Measurements from ENCODE around the gene PEX10.

PEX10 gene

GRCh38 chr1:2413495-2414296 lies 1.3 kb upstream of the PEX10 start:
- no peak for DNase-seq
- Histone ChIP-seq H3K9me3 (ENCODE audit: insufficient read depth, low read length, severe bottlenecking) (no peaks in the 10 kb centered on the region), H3K4me3 (ENCODE audit: low read depth in 1 of 2, low read length in 2 of 2) (peak overlapping the region; percentile 56 to 99; a peak in 3 of 4 replicates), H3K4me2 (ENCODE audit: insufficient read depth, low read length) (peak overlapping the region; percentile 72), H3K9ac (ENCODE audit: low read depth, low read length) (peak overlapping the region; percentile 99), H3K4me1 (ENCODE audit: insufficient read depth, low read length) (peaks cover 42% of the 10 kb centered on the region), H3K36me3 (ENCODE audit: insufficient read depth, low read length) (peaks cover 7% of the 10 kb centered on the region), H3K27me3 (ENCODE audit: insufficient read depth, low read length, poor library complexity) (no peaks in the 10 kb centered on the region), H4K20me1 (ENCODE audit: insufficient read depth, low read length) (0 out of 2 replicates have a peak, but pooled peaks cover 3% of the 10 kb centered on the region), H2AFZ (ENCODE audit: low read depth, low read length) (no peak overlapping the region), H3K79me2 (ENCODE audit: insufficient read depth, low read length) (peaks cover 10% of the 10 kb centered on the region), H3K27ac (ENCODE audit: low read length) (peak overlapping the region; percentile 86; the same call in 1 of the 2 replicates)
- ATAC-seq (ENCODE audit: insufficient read depth, low read depth) = no peak
- TF ChIP-seq EZH2 (IDR thresholded peaks at IDR 0.05; ENCODE audit: borderline replicate concordance, low read depth, low read length, severe bottlenecking) = no peak
- TF ChIP-seq, protein P1, sequence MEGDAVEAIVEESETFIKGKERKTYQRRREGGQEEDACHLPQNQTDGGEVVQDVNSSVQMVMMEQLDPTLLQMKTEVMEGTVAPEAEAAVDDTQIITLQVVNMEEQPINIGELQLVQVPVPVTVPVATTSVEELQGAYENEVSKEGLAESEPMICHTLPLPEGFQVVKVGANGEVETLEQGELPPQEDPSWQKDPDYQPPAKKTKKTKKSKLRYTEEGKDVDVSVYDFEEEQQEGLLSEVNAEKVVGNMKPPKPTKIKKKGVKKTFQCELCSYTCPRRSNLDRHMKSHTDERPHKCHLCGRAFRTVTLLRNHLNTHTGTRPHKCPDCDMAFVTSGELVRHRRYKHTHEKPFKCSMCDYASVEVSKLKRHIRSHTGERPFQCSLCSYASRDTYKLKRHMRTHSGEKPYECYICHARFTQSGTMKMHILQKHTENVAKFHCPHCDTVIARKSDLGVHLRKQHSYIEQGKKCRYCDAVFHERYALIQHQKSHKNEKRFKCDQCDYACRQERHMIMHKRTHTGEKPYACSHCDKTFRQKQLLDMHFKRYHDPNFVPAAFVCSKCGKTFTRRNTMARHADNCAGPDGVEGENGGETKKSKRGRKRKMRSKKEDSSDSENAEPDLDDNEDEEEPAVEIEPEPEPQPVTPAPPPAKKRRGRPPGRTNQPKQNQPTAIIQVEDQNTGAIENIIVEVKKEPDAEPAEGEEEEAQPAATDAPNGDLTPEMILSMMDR (IDR thresholded peaks at IDR 0.05; ENCODE audit: borderline replicate concordance, extremely low read depth, low read length, poor library complexity, severe bottlenecking) = no peak

GRCh38 chr1:2412773-2413494 lies 570 bp upstream of the PEX10 start:
- ATAC-seq (ENCODE audit: insufficient read depth, low read depth) = peak; percentile 44
- H2AFZ ChIP-seq (ENCODE audit: low read depth, low read length) = peak overlapping the region; percentile 90

GRCh38 chr1:2411801-2412394 lies 466 bp downstream of the PEX10 start:
- peaks cover 41% of the 10 kb centered on the region for H3K4me1 ChIP-seq (ENCODE audit: insufficient read depth, low read length)
- ATAC-seq (ENCODE audit: insufficient read depth, low read depth) = peak; percentile 35
- peak overlapping the region; percentile 99 for H3K9ac ChIP-seq (ENCODE audit: low read depth, low read length)
- H4K20me1 ChIP-seq (ENCODE audit: insufficient read depth, low read length) = peaks cover 3% of the 10 kb centered on the region; the same call in 1 of the 2 replicates
- TF ChIP-seq EZH2 (IDR thresholded peaks at IDR 0.05; ENCODE audit: borderline replicate concordance, low read depth, low read length, severe bottlenecking) = no peak
- TF ChIP-seq, protein P1 (IDR thresholded peaks at IDR 0.05; ENCODE audit: borderline replicate concordance, extremely low read depth, low read length, poor library complexity, severe bottlenecking) = no peak
- no peaks in the 10 kb centered on the region for H3K27me3 ChIP-seq (ENCODE audit: insufficient read depth, low read length, poor library complexity)
- H3K4me2 ChIP-seq (ENCODE audit: insufficient read depth, low read length) = peak overlapping the region; percentile 72
- peaks cover 23% of the 10 kb centered on the region for H3K36me3 ChIP-seq (ENCODE audit: insufficient read depth, low read length)
- H3K79me2 ChIP-seq (ENCODE audit: insufficient read depth, low read length) = peaks cover 10% of the 10 kb centered on the region
- peak overlapping the region; percentile 52 to 99 for H3K4me3 ChIP-seq (ENCODE audit: low read depth in 1 of 2, low read length in 2 of 2)
- DNase-seq = no peak
- no peaks in the 10 kb centered on the region for H3K9me3 ChIP-seq (ENCODE audit: insufficient read depth, low read length, severe bottlenecking)
- peak overlapping the region; percentile 80 for H3K27ac ChIP-seq (ENCODE audit: low read length)
- peak overlapping the region; percentile 93 for H2AFZ ChIP-seq (ENCODE audit: low read depth, low read length)

More at GRCh38 chr1:2412773-2413494, 570 bp upstream of the PEX10 start:
- peaks cover 14% of the 10 kb centered on the region for H3K36me3 ChIP-seq (ENCODE audit: insufficient read depth, low read length)
- H3K79me2 ChIP-seq (ENCODE audit: insufficient read depth, low read length) = peaks cover 10% of the 10 kb centered on the region
- no peaks in the 10 kb centered on the region for H3K27me3 ChIP-seq (ENCODE audit: insufficient read depth, low read length, poor library complexity)
- peak; percentile 40 for DNase-seq
- peak overlapping the region; percentile 99 for H3K9ac ChIP-seq (ENCODE audit: low read depth, low read length)
- H3K27ac ChIP-seq (ENCODE audit: low read length) = peak overlapping the region; percentile 86
- H3K9me3 ChIP-seq (ENCODE audit: insufficient read depth, low read length, severe bottlenecking) = no peaks in the 10 kb centered on the region
- peaks cover 42% of the 10 kb centered on the region for H3K4me1 ChIP-seq (ENCODE audit: insufficient read depth, low read length)
- H3K4me3 ChIP-seq (ENCODE audit: low read depth in 1 of 2, low read length in 2 of 2) = peak overlapping the region; percentile 56 to 99
- 0 out of 2 replicates have a peak, but pooled peaks cover 3% of the 10 kb centered on the region for H4K20me1 ChIP-seq (ENCODE audit: insufficient read depth, low read length)
- TF ChIP-seq EZH2 (IDR thresholded peaks at IDR 0.05; ENCODE audit: borderline replicate concordance, low read depth, low read length, severe bottlenecking) = no peak
- TF ChIP-seq, protein P1 (IDR thresholded peaks at IDR 0.05; ENCODE audit: borderline replicate concordance, extremely low read depth, low read length, poor library complexity, severe bottlenecking) = no peak
- H3K4me2 ChIP-seq (ENCODE audit: insufficient read depth, low read length) = peak overlapping the region; percentile 72

All from DND-41 (cell line).